ENCODE measurements around the gene PRKCB. TPM values are rescaled to one million over a fixed set of nuclear protein-coding genes. Genes with fewer than 3 reads are reported as not detected.

PRKCB gene
- total RNA-seq, 2 experiments from 2014 or later: 57.5 to 83.8 TPM

DNA sequence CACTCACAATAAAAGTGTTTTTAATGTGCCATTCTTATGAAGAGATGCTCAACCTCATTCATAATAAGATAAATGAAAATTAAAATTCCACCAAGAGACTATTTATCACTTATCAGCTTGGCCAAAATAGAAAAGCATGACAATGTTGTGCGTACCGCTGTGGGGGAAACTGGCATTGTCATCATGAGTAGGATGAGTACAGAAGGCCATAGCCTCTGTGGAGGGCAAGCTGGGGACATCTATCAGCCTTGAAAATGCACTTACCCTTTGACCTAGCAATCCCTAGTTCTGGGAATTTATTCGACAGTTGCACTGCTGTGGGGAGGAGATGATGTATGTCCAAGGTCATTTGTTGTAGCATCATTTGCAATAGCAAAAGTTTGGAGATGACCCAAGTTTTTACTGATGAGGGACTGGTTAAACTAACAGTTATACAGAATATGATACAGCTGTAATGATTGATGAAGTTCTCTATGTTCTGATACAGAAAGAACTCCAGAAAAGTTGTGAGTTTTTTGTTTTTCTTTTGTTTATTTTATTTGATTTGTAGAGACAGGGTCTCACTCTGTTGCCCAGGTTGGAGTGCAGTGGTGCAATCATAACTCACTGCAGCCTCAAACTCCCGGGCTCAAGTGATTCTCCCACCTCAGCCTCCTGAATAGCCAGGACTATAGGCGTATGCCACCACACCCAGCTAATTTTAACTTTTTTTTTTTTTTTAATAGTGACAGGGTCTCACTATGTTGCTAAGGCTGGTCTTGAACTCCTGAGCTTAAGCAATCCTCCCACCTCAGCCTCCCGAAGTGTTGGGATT, 13.7 kb upstream of the PRKCB start:
- peaks cover 21% of the 10 kb centered on the region for H3K4me1 Mint-ChIP-seq

DNA sequence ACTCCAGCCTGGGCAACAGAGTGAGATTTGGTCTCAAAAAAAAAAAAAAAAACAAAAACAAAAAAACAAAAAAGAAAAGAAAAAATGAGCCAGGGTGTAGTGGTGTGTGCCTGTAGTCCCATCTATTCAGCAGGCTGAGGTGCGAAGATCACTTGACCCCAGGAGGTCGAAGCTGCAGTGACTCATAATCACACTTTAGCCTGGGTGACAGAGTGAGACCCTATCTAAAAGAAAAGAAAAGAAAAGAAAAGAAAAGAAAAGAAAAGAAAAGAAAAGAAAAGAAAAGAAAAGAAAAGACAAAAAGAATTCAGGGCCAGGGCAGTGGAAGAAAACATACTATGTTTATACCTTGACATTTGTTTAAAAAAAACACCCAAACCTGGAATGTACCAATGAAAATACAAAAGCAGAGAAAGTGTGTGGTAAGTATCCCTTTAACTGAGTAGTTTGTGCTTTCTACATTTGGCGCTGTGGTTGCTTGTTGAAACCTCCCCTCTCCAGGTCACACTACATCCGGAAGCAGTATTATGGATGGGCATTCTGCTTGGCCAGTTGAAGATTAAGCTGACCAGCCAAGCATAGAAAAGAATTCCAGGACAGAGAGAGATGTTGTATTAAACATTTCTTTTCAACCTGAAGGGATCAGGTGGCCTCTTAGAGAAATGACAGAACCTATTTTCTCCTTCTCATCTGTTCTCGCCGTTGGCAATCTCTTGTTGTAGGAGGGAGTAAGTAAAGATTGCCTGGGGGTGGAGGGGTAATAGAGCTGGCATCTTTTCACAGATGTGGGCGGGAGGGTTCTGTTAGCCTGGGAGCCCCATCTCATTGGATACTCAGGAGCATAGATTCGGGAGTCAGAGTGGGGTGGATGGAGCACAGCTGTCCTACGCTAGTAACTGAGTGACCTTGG, 12.1 kb upstream of the PRKCB start:
- DNase-seq (no peak), ATAC-seq (no peak)
- Mint-ChIP-seq H3K27ac (no peak overlapping the region), H3K9me3 (ENCODE audit: low read depth) (no peaks in the 10 kb centered on the region), H3K4me1 (peaks cover 28% of the 10 kb centered on the region), H3K27me3 (no peaks in the 10 kb centered on the region), H3K4me3 (no peak overlapping the region), H3K36me3 (ENCODE audit: low read depth) (no peaks in the 10 kb centered on the region)
- POLR2A ChIA-PET: no interaction called here
- CTCF ChIA-PET: interaction anchor here (0.8 to 1.0 kb wide), 2 partner anchors 10 to 204 kb away, joined by 3 read pairs; no protein-coding TSS in a partner anchor
- intact Hi-C loops (cut with DNase I, micrococcal nuclease): no loop called here

More for the DNA sequence above, 13.7 kb upstream of the PRKCB start:
- no peak for ATAC-seq
- no peaks in the 10 kb centered on the region for H3K36me3 Mint-ChIP-seq (ENCODE audit: low read depth)
- H3K27me3 Mint-ChIP-seq: peaks cover 2% of the 10 kb centered on the region
- POLR2A ChIA-PET: no interaction called here
- H3K9me3 Mint-ChIP-seq (ENCODE audit: low read depth): no peaks in the 10 kb centered on the region
- H3K27ac Mint-ChIP-seq: no peak overlapping the region
- no peak for DNase-seq
- intact Hi-C loops (cut with DNase I, micrococcal nuclease): no loop called here
- no peak overlapping the region for H3K4me3 Mint-ChIP-seq
- CTCF ChIA-PET: interaction anchor here (0.6 to 1.6 kb wide), 4 partner anchors 19 to 209 kb away, joined by 3 to 4 read pairs (median 3); no protein-coding TSS in a partner anchor

DNA sequence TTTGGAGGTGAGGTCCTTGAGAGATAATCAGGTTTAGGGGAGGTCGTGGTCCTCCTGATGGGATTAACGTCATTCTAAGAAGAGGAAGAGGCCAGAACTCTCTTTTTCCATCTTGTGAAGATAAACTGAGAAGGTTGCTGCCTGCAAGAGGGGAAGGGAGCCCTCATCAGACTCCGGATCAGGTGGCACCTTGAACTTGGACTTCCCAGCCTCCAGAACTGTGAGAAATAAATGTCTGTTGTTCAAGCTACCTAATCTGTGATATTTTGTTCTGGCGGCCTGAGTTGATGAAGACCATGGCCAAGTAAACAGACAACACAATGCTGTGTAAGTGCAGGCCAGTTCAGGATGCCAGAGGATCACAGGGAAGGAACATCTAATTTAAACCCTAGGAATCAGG, 10.9 kb upstream of the PRKCB start:
- peaks cover 4% of the 10 kb centered on the region for H3K9me3 Mint-ChIP-seq (ENCODE audit: low read depth)
- POLR2A ChIA-PET: no interaction called here

DNA sequence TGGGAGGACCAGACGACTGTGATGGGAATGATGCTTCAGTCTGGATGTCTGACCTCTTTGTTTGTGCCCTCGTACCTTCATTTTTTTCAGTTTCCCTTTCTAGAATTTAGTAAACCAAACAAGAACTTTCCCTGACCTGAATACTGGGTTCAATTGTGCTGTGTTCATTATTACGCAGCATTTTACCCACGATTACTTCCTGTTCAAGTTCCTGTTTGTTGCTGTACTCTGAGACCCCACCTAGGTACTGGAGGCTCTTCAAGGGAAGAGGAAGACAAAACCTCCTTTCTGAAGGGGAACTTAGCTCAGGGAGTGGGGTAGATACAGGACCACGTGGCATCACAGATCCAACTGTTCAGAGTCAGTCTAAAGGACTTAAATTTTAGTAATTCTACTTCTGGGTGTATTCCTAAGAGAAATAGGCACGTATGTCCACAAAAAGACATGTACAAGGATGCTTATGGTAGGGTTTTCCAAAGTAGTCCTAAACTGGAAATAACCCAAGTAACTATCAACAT, 9.2 kb upstream of the PRKCB start:
- H3K4me3 Mint-ChIP-seq: peak overlapping the region; percentile 40
- CTCF ChIA-PET: interaction anchor here (0.8 to 1.6 kb wide), 8 partner anchors 14 to 434 kb away, joined by 3 to 6 read pairs (median 4); no protein-coding TSS in a partner anchor
- peaks cover 10% of the 10 kb centered on the region for H3K9me3 Mint-ChIP-seq (ENCODE audit: low read depth)
- ATAC-seq (peak; percentile 40), DNase-seq (no peak)
- H3K4me1 Mint-ChIP-seq: peaks cover 31% of the 10 kb centered on the region
- peak overlapping the region; percentile 83 for H3K27ac Mint-ChIP-seq
- H3K36me3 Mint-ChIP-seq (ENCODE audit: low read depth): no peaks in the 10 kb centered on the region
- intact Hi-C loops (cut with DNase I, micrococcal nuclease): loop anchor here (1.0 to 5.0 kb wide), 13 partner anchors 9 to 896 kb away; partner anchors contain the start of gene PRKCB (in 2 of the 2)
- POLR2A ChIA-PET: no interaction called here
- no peaks in the 10 kb centered on the region for H3K27me3 Mint-ChIP-seq

More for the DNA sequence above, 10.9 kb upstream of the PRKCB start:
- intact Hi-C loops (cut with DNase I, micrococcal nuclease): loop anchor here (5.0 kb wide), 4 partner anchors 42 to 897 kb away; no protein-coding TSS in a partner anchor
- Mint-ChIP-seq H3K4me1 (peaks cover 28% of the 10 kb centered on the region), H3K27me3 (no peaks in the 10 kb centered on the region), H3K27ac (no peak overlapping the region), H3K4me3 (no peak overlapping the region), H3K36me3 (ENCODE audit: low read depth) (no peaks in the 10 kb centered on the region)
- ATAC-seq (no peak), DNase-seq (no peak)
- CTCF ChIA-PET: interaction anchor here (1.6 kb wide), 1 partner anchor 18 kb away, joined by 5 read pairs; no protein-coding TSS in a partner anchor

DNA sequence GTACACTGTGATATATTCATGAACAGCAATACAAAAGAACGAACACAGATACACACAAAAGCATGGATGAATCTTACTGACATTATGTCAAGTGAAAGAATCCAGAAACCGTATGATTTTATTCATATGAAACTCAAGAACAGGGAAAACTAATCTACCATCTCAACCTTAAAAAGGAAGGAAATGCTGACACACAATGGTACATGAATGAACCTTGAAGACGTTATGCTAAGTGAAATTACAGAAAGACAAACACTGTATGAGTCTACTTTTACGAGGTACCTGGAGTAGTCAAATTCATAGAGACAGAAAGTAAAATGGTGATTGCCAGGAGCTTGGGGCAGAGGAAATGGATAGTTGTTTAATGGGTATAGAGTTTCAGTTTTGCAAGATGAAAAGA, 8.7 kb upstream of the PRKCB start:
- Mint-ChIP-seq H3K27ac (peak overlapping the region; percentile 83), H3K27me3 (no peaks in the 10 kb centered on the region), H3K36me3 (ENCODE audit: low read depth) (no peaks in the 10 kb centered on the region), H3K4me1 (peaks cover 31% of the 10 kb centered on the region), H3K4me3 (peak overlapping the region; percentile 40), H3K9me3 (ENCODE audit: low read depth) (peaks cover 10% of the 10 kb centered on the region)
- CTCF ChIA-PET: interaction anchor here (0.6 to 1.6 kb wide), 10 partner anchors 9 to 435 kb away, joined by 3 to 6 read pairs (median 4); partner anchors contain the start of gene PRKCB
- peak; percentile 97 for ATAC-seq
- no peak for DNase-seq
- POLR2A ChIA-PET: interaction anchor here (1.3 kb wide), 1 partner anchor 187 kb away, joined by 3 read pairs; no protein-coding TSS in a partner anchor
- intact Hi-C loops (cut with DNase I, micrococcal nuclease): loop anchor here (1.0 to 5.0 kb wide), 13 partner anchors 8 to 895 kb away; partner anchors contain the start of gene PRKCB (in 2 of the 2)

GRCh38 chr16:23829454-23829853, 6.3 kb upstream of the PRKCB start:
- POLR2A ChIA-PET: no interaction called here
- CTCF ChIA-PET: interaction anchor here (0.6 to 1.3 kb wide), 4 partner anchors 12 to 240 kb away, joined by 3 to 4 read pairs (median 4); no protein-coding TSS in a partner anchor
- DNase-seq (no peak), ATAC-seq (no peak)
- H3K4me3 Mint-ChIP-seq: no peak overlapping the region
- H3K27me3 Mint-ChIP-seq: no peaks in the 10 kb centered on the region
- H3K9me3 Mint-ChIP-seq (ENCODE audit: low read depth): peaks cover 10% of the 10 kb centered on the region
- H3K36me3 Mint-ChIP-seq (ENCODE audit: low read depth): no peaks in the 10 kb centered on the region
- peaks cover 35% of the 10 kb centered on the region for H3K4me1 Mint-ChIP-seq
- intact Hi-C loops (cut with DNase I, micrococcal nuclease): loop anchor here (5.0 kb wide), 4 partner anchors 38 to 893 kb away; no protein-coding TSS in a partner anchor
- H3K27ac Mint-ChIP-seq: no peak overlapping the region

DNA sequence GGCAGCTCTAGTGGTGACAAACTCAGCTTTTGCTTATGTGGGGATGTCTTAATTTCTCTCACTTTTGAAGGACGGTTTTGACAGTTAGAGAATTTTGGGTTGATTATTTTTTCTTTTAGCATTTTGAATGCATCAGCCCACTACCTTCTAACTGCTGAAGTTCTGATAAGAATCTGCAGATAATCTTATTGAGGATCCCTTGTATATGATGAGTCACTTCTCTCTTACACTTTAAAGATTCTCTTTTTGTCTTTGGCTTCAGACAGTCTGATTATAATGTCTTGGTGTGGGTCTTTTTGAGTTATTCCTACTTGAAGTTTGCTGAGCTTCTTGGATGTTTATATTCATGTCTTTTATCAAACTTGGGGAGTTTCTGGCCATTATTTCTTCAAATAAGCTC, 5.5 kb upstream of the PRKCB start:
- peaks cover 43% of the 10 kb centered on the region for H3K4me1 Mint-ChIP-seq
- H3K27me3 Mint-ChIP-seq: peaks cover 2% of the 10 kb centered on the region
- H3K36me3 Mint-ChIP-seq (ENCODE audit: low read depth): no peaks in the 10 kb centered on the region
- no peak overlapping the region for H3K27ac Mint-ChIP-seq
- intact Hi-C loops (cut with DNase I, micrococcal nuclease): no loop called here
- no peak for DNase-seq
- ChIA-PET POLR2A (interaction anchor here (0.7 kb wide), 1 partner anchor 122 kb away, joined by 3 read pairs; no protein-coding TSS in a partner anchor), CTCF (interaction anchor here (0.6 to 1.3 kb wide), 3 partner anchors 11 to 239 kb away, joined by 3 to 4 read pairs (median 3); no protein-coding TSS in a partner anchor)
- ATAC-seq: no peak
- peaks cover 10% of the 10 kb centered on the region for H3K9me3 Mint-ChIP-seq (ENCODE audit: low read depth)
- H3K4me3 Mint-ChIP-seq: no peak overlapping the region

DNA sequence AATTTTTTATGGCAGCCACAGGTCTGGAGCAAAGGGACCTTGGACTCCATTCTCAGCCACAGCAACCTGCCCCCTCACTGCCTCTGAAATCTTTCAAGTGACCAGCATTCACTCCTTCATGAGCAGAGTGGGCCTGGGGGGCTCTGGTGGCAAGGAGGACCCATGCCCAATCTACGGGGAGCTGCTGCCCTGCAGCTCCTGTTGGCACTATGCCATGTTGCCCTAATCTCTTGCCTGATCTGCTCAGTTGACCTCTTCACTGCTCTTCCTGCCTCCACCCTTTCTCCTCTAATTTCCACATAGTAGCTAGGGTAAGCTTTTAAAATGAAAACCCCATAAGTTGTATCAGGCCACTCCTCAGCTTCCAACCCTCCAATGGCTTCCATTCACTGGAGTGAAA, 2.9 kb upstream of the PRKCB start:
- Mint-ChIP-seq H3K4me3 (no peak overlapping the region), H3K4me1 (peaks cover 33% of the 10 kb centered on the region), H3K27me3 (peaks cover 2% of the 10 kb centered on the region), H3K9me3 (ENCODE audit: low read depth) (peaks cover 10% of the 10 kb centered on the region), H3K36me3 (ENCODE audit: low read depth) (peaks cover 2% of the 10 kb centered on the region), H3K27ac (no peak overlapping the region)
- POLR2A ChIA-PET: no interaction called here
- CTCF ChIA-PET: interaction anchor here (0.7 to 1.2 kb wide), 4 partner anchors 29 to 251 kb away, joined by 3 to 6 read pairs (median 4); no protein-coding TSS in a partner anchor
- intact Hi-C loops (cut with DNase I, micrococcal nuclease): no loop called here
- no peak for DNase-seq
- no peak for ATAC-seq

DNA sequence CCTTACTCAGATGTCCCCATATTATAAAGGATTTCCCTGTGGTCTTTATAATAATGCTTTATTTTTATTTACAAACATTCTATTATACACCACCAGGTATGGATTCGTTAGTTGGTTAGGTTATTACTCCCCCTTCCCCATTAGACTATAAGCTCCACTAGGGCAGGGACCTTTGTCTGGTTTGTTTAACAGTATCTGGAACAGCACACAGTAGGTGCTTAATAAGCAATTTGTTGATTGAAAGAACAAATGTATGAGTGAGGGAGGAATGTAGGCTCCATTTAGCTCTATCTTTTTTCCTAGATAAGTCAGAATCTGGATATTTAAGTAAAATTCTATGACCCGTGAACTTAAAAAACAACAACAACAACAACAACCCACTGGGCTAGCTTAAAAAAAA, 2.3 kb upstream of the PRKCB start:
- Mint-ChIP-seq H3K9me3 (ENCODE audit: low read depth) (peaks cover 10% of the 10 kb centered on the region), H3K27me3 (peaks cover 2% of the 10 kb centered on the region), H3K4me3 (no peak overlapping the region), H3K4me1 (peaks cover 36% of the 10 kb centered on the region), H3K27ac (no peak overlapping the region), H3K36me3 (ENCODE audit: low read depth) (peaks cover 4% of the 10 kb centered on the region)
- intact Hi-C loops (cut with DNase I, micrococcal nuclease): no loop called here
- no peak for DNase-seq
- ATAC-seq: no peak
- ChIA-PET POLR2A (no interaction called here), CTCF (interaction anchor here (0.6 to 1.6 kb wide), 8 partner anchors 9 to 251 kb away, joined by 3 to 6 read pairs (median 4); no protein-coding TSS in a partner anchor)

GRCh38 chr16:23833960-23834685, 1.7 kb upstream of the PRKCB start:
- H3K4me1 Mint-ChIP-seq: peaks cover 42% of the 10 kb centered on the region
- peak; percentile 47 for ATAC-seq
- no peak overlapping the region for H3K4me3 Mint-ChIP-seq
- H3K9me3 Mint-ChIP-seq (ENCODE audit: low read depth): peaks cover 10% of the 10 kb centered on the region
- H3K27me3 Mint-ChIP-seq: peaks cover 2% of the 10 kb centered on the region
- ChIA-PET CTCF (interaction anchor here (0.5 to 1.6 kb wide), 6 partner anchors 8 to 149 kb away, joined by 3 to 6 read pairs (median 4); no protein-coding TSS in a partner anchor), POLR2A (no interaction called here)
- no peak overlapping the region for H3K27ac Mint-ChIP-seq
- H3K36me3 Mint-ChIP-seq (ENCODE audit: low read depth): peaks cover 7% of the 10 kb centered on the region
- peak; percentile 56 for DNase-seq
- intact Hi-C loops (cut with DNase I, micrococcal nuclease): loop anchor here (2.0 kb wide), 2 partner anchors 31 to 129 kb away; no protein-coding TSS in a partner anchor
